Measurements from ENCODE around the gene DFFB.

DNA sequence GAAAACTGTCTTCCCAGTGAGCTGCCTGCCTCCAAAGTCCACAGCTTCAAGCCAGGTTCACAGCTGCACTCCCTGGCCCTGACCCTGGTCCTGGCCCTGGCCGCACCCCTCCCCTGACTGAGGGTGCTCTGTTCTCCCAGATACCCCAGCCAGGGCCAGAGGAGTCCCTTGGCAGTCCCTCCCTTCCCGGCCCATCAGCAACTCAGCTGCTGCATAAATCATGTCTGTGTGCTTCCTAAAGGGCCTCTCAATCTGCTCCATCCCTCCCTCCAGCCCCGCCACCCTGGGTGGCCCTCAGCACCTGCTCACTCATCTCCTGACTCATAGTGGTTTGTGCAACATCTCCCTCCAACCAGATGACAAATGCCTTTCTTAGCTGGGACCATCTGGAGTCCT, 67.5 kb downstream of the DFFB start:
- TF ChIP-seq DNMT3B (CRISPR knock-in tag; conservative IDR thresholded peaks at IDR 0.05) (no peak), ZNF496 (CRISPR knock-in tag; IDR thresholded peaks at IDR 0.05; ENCODE audit: insufficient replicate concordance) (no peak), MAFF (IDR thresholded peaks at IDR 0.05; ENCODE audit: low read depth, low read length) (no peak), TCF7L2 (IDR thresholded peaks at IDR 0.05; ENCODE audit: low read depth, low read length) (no peak), EP300 (IDR thresholded peaks at IDR 0.05; ENCODE audit: low read depth in 2 of 2, low read length in 2 of 2) (no peak), EP300 (CRISPR knock-in tag; IDR thresholded peaks at IDR 0.05; ENCODE audit: borderline replicate concordance) (no peak), ZNF761 (CRISPR knock-in tag; conservative IDR thresholded peaks at IDR 0.05) (no peak), MXI1 (IDR thresholded peaks at IDR 0.05; ENCODE audit: borderline replicate concordance, low read depth, low read length) (no peak), POLR2A (IDR thresholded peaks at IDR 0.05; ENCODE audit: insufficient read depth in 1 of 2, low read depth in 2 of 2, low read length in 2 of 2) (no peak), ZNF619 (CRISPR knock-in tag; IDR thresholded peaks at IDR 0.05) (no peak), ZNF263 (CRISPR knock-in tag; IDR thresholded peaks at IDR 0.05) (no peak), ZNF24 (IDR thresholded peaks at IDR 0.05) (no peak)
- TF ChIP-seq, protein P1, sequence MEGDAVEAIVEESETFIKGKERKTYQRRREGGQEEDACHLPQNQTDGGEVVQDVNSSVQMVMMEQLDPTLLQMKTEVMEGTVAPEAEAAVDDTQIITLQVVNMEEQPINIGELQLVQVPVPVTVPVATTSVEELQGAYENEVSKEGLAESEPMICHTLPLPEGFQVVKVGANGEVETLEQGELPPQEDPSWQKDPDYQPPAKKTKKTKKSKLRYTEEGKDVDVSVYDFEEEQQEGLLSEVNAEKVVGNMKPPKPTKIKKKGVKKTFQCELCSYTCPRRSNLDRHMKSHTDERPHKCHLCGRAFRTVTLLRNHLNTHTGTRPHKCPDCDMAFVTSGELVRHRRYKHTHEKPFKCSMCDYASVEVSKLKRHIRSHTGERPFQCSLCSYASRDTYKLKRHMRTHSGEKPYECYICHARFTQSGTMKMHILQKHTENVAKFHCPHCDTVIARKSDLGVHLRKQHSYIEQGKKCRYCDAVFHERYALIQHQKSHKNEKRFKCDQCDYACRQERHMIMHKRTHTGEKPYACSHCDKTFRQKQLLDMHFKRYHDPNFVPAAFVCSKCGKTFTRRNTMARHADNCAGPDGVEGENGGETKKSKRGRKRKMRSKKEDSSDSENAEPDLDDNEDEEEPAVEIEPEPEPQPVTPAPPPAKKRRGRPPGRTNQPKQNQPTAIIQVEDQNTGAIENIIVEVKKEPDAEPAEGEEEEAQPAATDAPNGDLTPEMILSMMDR (CRISPR knock-in tag; IDR thresholded peaks at IDR 0.05), result no peak

Data from HepG2 (cell line).